LNCAP (cell line): ENCODE data around the gene PLCB4.

ENCODE experiments used
- CTCF ChIP-seq: fragments of 450-650 bp; IDR thresholded peaks from 2 replicates; pipeline ENCODE4 v1.5.1; 2017; ENCODE audit warnings: mild to moderate bottlenecking

Gene PLCB4

GRCh38 chr20:9025643-9026042 is 43.2 kb upstream of the PLCB4 start:
- no peak for TF ChIP-seq CTCF

DNA sequence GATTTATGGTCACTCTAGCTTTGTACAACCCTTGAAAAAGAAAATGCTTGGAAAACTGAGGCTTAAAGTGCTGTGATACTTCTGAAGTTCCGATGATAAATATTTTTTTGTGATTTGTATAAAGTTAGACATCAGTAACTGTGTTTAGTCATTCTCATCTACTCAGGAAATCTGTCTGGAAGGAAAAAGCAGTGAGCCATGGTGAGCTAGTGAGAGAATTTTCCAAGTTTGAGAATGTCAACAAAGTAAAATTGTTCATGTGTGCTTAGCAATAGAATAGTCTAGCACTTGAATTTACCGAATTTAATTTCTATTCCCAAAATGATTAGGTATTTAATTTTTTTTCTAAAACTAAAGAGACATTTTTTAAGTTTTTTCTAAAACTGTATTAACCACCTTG is 41.3 kb upstream of the PLCB4 start:
- TF ChIP-seq CTCF, result no peak

- no peak for TF ChIP-seq CTCF
Observed at GRCh38 chr20:9028419-9028818, 40.5 kb upstream of the PLCB4 start.

GRCh38 chr20:9031991-9032390 is 36.9 kb upstream of the PLCB4 start:
- no peak for TF ChIP-seq CTCF

DNA sequence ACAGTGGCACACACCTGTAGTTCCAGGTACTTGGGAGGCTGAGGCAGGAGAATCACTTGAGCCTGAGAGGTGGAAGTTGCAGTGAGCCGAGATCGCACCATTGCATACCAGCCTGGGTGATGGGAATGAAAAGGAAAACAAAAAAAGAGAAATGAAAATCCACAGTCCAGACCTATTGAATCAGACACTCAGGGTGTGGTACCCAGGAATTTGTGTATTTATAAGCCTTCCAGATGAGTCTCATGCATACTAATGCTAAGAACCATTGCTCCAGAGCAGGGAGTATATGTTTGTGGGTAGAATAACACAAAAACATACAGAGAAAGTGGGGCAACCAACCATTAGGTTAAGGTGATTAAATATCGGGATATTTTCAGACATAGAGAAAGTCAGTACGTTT is 36.1 kb upstream of the PLCB4 start:
- TF ChIP-seq CTCF, result no peak

GRCh38 chr20:9035126-9035525 is 33.8 kb upstream of the PLCB4 start:
- no peak for TF ChIP-seq CTCF

DNA sequence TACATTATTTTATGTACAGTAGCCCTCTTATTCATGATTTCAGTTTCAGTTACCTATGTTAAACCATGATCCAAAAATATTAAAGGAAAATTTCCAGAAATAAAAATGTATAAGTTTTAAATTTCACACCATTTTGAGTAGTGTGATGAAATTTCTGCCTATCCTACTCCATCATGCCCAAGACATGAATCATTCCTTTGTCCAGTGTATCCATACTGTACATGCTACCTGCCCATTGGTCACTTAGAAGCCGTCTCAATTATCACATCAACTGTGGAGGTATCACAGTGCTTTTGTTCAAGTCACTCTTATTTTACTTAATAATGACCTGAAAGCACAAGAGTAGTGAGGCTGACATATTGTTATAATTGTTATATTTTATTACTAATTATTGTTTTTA is 32.3 kb upstream of the PLCB4 start:
- no peak for TF ChIP-seq CTCF

DNA sequence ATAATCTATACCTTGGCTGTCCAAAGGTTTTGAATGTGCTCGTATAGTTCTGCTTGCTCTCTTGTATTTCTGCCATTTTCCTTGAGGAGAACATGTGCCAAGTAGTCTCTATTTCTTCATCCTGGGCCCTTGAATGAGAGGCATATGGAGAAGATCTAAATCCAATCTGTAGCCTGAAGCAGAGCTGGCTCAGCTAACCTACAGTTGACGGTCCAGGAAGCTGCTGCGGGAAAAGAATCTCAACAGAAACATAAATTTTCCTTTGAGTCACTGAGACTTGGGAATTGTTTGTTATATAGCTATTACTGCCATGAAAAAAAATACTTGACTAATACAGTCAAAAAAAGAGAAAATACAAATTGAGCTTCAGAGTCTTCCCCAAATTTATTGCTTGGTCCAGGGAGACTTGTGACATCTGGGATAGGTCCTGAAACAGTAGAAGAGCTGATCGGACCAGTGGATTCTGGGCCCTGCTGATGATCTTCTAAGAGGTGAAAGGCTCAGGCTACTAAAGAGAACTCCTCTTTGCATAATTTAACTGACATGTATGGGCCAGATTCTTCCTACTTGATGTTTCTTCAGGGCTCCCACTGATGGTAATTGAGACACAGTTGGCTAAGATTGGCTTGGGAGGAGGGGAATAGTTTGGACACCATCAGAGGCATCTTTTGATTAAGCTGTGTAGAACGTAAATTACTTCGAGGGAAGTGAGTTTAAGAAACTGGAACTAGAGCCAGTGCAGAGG is 29.9 kb upstream of the PLCB4 start:
- TF ChIP-seq CTCF, result no peak
